ENCODE measurements around the gene ZNF750. TPM values are rescaled to one million over a fixed set of nuclear protein-coding genes. Genes with fewer than 3 reads are reported as not detected.

Gene ZNF750
- total and polyA plus RNA-seq, 2 of the 13 experiments (the other 11 are each of a cell fraction or from before 2014, with no cell fraction given), result not detected

- Histone ChIP-seq H3K9ac (ENCODE audit: insufficient read depth, low read depth, low read length) (peak overlapping the region; percentile 60; the same call in 1 of the 2 replicates), H3K9me3 (ENCODE audit: low read length) (no peaks in the 10 kb centered on the region), H3K4me2 (ENCODE audit: low read depth, low read length) (peak overlapping the region; percentile 50), H3K4me1 (ENCODE audit: insufficient read depth, low read length) (peaks cover 47% of the 10 kb centered on the region), H3K27me3 (ENCODE audit: control insufficient read depth in 1 of 2, insufficient read depth in 2 of 2, low read length in 2 of 2) (no peaks in the 10 kb centered on the region), H2AFZ (ENCODE audit: low read length) (no peak overlapping the region), H3K79me2 (ENCODE audit: insufficient read depth, low read length) (peaks cover 3% of the 10 kb centered on the region), H3K27ac (ENCODE audit: extremely low read length, insufficient read depth, low read length) (peak overlapping the region; percentile 53), H4K20me1 (ENCODE audit: insufficient read depth, low read length) (no peaks in the 10 kb centered on the region), H3K36me3 (replicated peaks in 1 of 2; ENCODE audit: control insufficient read depth in 1 of 2, insufficient read depth in 2 of 2, low read length in 2 of 2) (peaks cover 3% of the 10 kb centered on the region in 2 experiments; a peak in 3 of 5 replicates), H3K4me3 (replicated peaks in 1 of 3; ENCODE audit: insufficient read depth in 1 of 3, low read depth in 2 of 3, low read length in 3 of 3) (0 out of 6 replicates have a peak overlapping the region, but pooled peaks of 1 of the 3 experiments have one; percentile 8)
- peak; percentile 86 for ATAC-seq
- WGBS (ENCODE audit: low lambda C conversion rate), result 74% methylated on average over 14 of the region's 14 CpGs
- BruUV-seq (replicated peaks), result no TSS peak
- CTCF ChIA-PET (ENCODE audit: low intra/inter-chr PET ratio, low total read pairs), result interaction anchor here (1.5 kb wide), 1 partner anchor 21 kb away, joined by 3 read pairs; no protein-coding TSS in a partner anchor
- in situ Hi-C loops (cut with HindIII; ENCODE audit: extremely low pct_ligation_motif_present, low pct_unique_long_range_greater_than_20kb), result no loop called here
- POLR2A ChIA-PET, result interaction anchor here (1.5 to 1.7 kb wide), 3 partner anchors 9 to 13 kb away, joined by 3 to 11 read pairs (median 8); no protein-coding TSS in a partner anchor
- intact Hi-C loops (cut with micrococcal nuclease; ENCODE audit: unreplicated experiment), result loop anchor here (5.0 kb wide), 1 partner anchor 41 kb away; no protein-coding TSS in a partner anchor
- FAIRE-seq, result peak; percentile 51
- peak; percentile 65 for DNase-seq (ENCODE audit: low spot score)
- TF ChIP-seq NFYB (CRISPR knock-in tag; IDR thresholded peaks at IDR 0.05) (0 out of 2 replicates have a peak, but pooled peaks have one; percentile 11), TCF7 (IDR thresholded peaks at IDR 0.05; ENCODE audit: low read depth) (no peak), BORCS8-MEF2B (CRISPR knock-in tag; IDR thresholded peaks at IDR 0.05) (no peak), TRAFD1 (CRISPR knock-in tag; IDR thresholded peaks at IDR 0.05; ENCODE audit: borderline replicate concordance) (no peak), ZNF609 (CRISPR knock-in tag; IDR thresholded peaks at IDR 0.05; ENCODE audit: borderline replicate concordance) (no peak), XRCC5 (optimal IDR thresholded peaks at IDR 0.05; ENCODE audit: low read length) (peak; percentile 55), EED (CRISPR knock-in tag; IDR thresholded peaks at IDR 0.05) (no peak), ZNF776 (CRISPR knock-in tag; IDR thresholded peaks at IDR 0.05) (no peak), ZNF282 (IDR thresholded peaks at IDR 0.05; ENCODE audit: partially characterized antibody) (no peak), ZNF446 (CRISPR knock-in tag; IDR thresholded peaks at IDR 0.05) (peak; percentile 82; the same call in 1 of the 2 replicates), CREB3 (CRISPR knock-in tag; IDR thresholded peaks at IDR 0.05) (no peak), REPIN1 (CRISPR knock-in tag; IDR thresholded peaks at IDR 0.05; ENCODE audit: borderline replicate concordance, low read depth) (no peak), TBL1XR1 (IDR thresholded peaks at IDR 0.05; ENCODE audit: borderline replicate concordance, low read length, partially characterized antibody) (no peak), IRF2 (CRISPR knock-in tag; IDR thresholded peaks at IDR 0.05) (peak; percentile 49; the same call in 1 of the 2 replicates)
Measured at GRCh38 chr17:82876602-82877379, 37.0 kb upstream of the ZNF750 start.
